Neural cell (in vitro differentiated cells): ENCODE data around the gene WDR54. TPM values are rescaled to one million over a fixed set of nuclear protein-coding genes. Genes with fewer than 3 reads are reported as not detected.

Experiments used
- H2AFZ ChIP-seq: fragments of 200-600, 300-800 bp; sonication (generic), shearing (Covaris generic); 2 replicates; pipeline ENCODE4 v1.6.0; 2014; ENCODE audit warnings: low read depth, mild to moderate bottlenecking, antibody characterized with exemption, low read length, moderate library complexity
- H3F3A ChIP-seq: fragments of 200-600 bp; shearing (Covaris generic); 2 replicates; pipeline ENCODE4 v1.6.1; 2016; ENCODE audit warnings: mild to moderate bottlenecking, moderate library complexity, mixed read lengths, antibody characterized with exemption, low read length; ENCODE audit not compliant: insufficient read depth, poor library complexity, severe bottlenecking
- H3K27ac ChIP-seq: fragments of 200-600, 300-800 bp; sonication (generic), shearing (Covaris generic); 2 replicates; pipeline ENCODE4 v1.5.1; 2014; ENCODE audit warnings: mild to moderate bottlenecking, low read length, moderate library complexity
- H3K27me3 ChIP-seq: fragments of 300-800, 200-600 bp; sonication (generic), shearing (Covaris generic); 2 replicates; pipeline ENCODE4 v1.6.0; 2014; ENCODE audit warnings: mild to moderate bottlenecking, low read depth, low read length, moderate library complexity; ENCODE audit not compliant: insufficient read depth
- H3K36me3 ChIP-seq: fragments of 300-800, 200-600 bp; sonication (generic), shearing (Covaris generic); 2 replicates; pipeline ENCODE4 v1.5.1; 2014; ENCODE audit warnings: mild to moderate bottlenecking, antibody characterized with exemption, low read length, moderate library complexity; ENCODE audit not compliant: insufficient read depth
- H3K4me2 ChIP-seq: fragments of 300-800, 200-600 bp; sonication (generic), shearing (Covaris generic); 2 replicates; pipeline ENCODE4 v1.6.0; 2014; ENCODE audit warnings: mild to moderate bottlenecking, low read length
- H3K4me3 ChIP-seq: fragments of 300-800, 200-600 bp; sonication (generic), shearing (Covaris generic); 2 replicates; pipeline ENCODE4 v1.5.1; 2014; ENCODE audit warnings: mild to moderate bottlenecking, low read length, moderate library complexity
- H3K79me2 ChIP-seq: fragments of 200-600 bp; shearing (Covaris generic); replicated peaks from 2 replicates; pipeline ENCODE4 v1.6.0; 2014; ENCODE audit warnings: mild to moderate bottlenecking, low read length, moderate library complexity; ENCODE audit not compliant: insufficient read depth
- H3K9ac ChIP-seq: fragments of 300-800, 200-600 bp; sonication (generic), shearing (Covaris generic); 2 replicates; pipeline ENCODE4 v1.6.1; 2016; ENCODE audit warnings: mild to moderate bottlenecking, low read length, mixed read lengths
- H3K9me2 ChIP-seq: fragments of 200-600 bp; shearing (Covaris generic); 2 replicates; pipeline ENCODE4 v1.6.1; 2016; ENCODE audit warnings: mild to moderate bottlenecking, low read length, mixed read lengths; ENCODE audit not compliant: insufficient read depth
- H3K9me3 ChIP-seq: fragments of 200-600, 300-800 bp; sonication (generic), shearing (Covaris generic); 2 replicates; pipeline ENCODE4 v1.6.1; 2016; ENCODE audit warnings: mild to moderate bottlenecking, mixed run types, low read length, moderate library complexity, mixed read lengths
- H4K20me1 ChIP-seq: fragments of 200-600 bp; shearing (Covaris generic); 2 replicates; pipeline ENCODE4 v1.6.1; 2016; ENCODE audit warnings: mild to moderate bottlenecking, mixed run types; ENCODE audit not compliant: insufficient read depth
- EP300 ChIP-seq: fragments of 450-650 bp; conservative IDR thresholded peaks from 2 replicates; pipeline ENCODE4 v1.6.1; 2014; ENCODE audit warnings: antibody characterized with exemption, mild to moderate bottlenecking, moderate library complexity; ENCODE audit not compliant: poor library complexity, severe bottlenecking
- EZH2 ChIP-seq: fragments of 200-600, 300-800 bp; shearing (Covaris generic), sonication (generic); IDR thresholded peaks from 2 replicates; pipeline ENCODE4 v1.6.1; 2014; ENCODE audit warnings: antibody characterized with exemption, low read length, borderline replicate concordance, mild to moderate bottlenecking; ENCODE audit not compliant: insufficient read depth, poor library complexity, severe bottlenecking
- MXI1 ChIP-seq: fragments of 450-650 bp; conservative IDR thresholded peaks from 2 replicates; pipeline ENCODE4 v1.6.1; 2014; ENCODE audit warnings: antibody characterized with exemption, mild to moderate bottlenecking; ENCODE audit not compliant: poor library complexity, severe bottlenecking
- POLR2AphosphoS5 ChIP-seq: IDR thresholded peaks from 2 replicates; pipeline ENCODE4 v1.6.1; 2012
- RAD21 ChIP-seq: fragments of 450-650 bp; conservative IDR thresholded peaks from 2 replicates; pipeline ENCODE4 v1.6.1; 2014; ENCODE audit warnings: antibody characterized with exemption, mild to moderate bottlenecking, moderate library complexity
- SMC3 ChIP-seq: fragments of 450-650 bp; conservative IDR thresholded peaks from 2 replicates; pipeline ENCODE4 v1.6.1; 2014; ENCODE audit warnings: antibody characterized with exemption, mild to moderate bottlenecking, moderate library complexity; ENCODE audit not compliant: poor library complexity
- TAF1 ChIP-seq: IDR thresholded peaks from 2 replicates; pipeline ENCODE4 v1.6.1; 2012; ENCODE audit warnings: low read depth
- polyA plus RNA-seq: library from polyadenylated mRNA; depleted of rRNA; stranded (reverse); fragments of >200 nt; gene quantifications from 2 replicates; pipeline ENCODE4 v1.2.3, GENCODE V29; 2014
- TF ChIP-seq, protein P1 (sequence below): fragments of 450-650 bp; IDR thresholded peaks from 2 replicates; pipeline ENCODE4 v1.5.1; 2014; ENCODE audit warnings: antibody characterized with exemption, mild to moderate bottlenecking, moderate library complexity; ENCODE audit not compliant: poor library complexity, severe bottlenecking
- TF ChIP-seq, protein P2 (sequence below): IDR thresholded peaks from 2 replicates; pipeline ENCODE4 v1.6.1; 2012; ENCODE audit warnings: borderline replicate concordance

WDR54 gene
- polyA plus RNA-seq, 1 donor from 2014 or later = 110 TPM

DNA sequence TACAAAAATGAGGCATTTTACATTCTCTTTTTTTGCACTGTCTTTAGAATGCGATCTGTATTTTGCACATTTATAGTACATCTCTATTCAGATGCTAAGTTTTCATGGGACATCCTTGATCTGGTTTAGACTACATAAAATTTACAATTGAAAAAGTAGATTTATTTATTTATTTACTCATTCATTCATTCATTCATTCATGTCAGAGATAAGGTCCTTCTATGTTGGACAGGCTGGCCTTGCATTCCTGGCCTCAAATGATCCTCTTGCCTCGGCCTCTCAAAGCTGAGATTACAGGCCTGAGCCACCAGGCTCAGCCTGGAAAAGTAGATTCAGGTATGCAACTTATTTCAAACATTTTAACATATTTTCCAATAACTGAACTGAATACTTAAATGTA is 25.4 kb upstream of the WDR54 start:
- H2AFZ ChIP-seq = no peak overlapping the region
- TF ChIP-seq, protein P1, sequence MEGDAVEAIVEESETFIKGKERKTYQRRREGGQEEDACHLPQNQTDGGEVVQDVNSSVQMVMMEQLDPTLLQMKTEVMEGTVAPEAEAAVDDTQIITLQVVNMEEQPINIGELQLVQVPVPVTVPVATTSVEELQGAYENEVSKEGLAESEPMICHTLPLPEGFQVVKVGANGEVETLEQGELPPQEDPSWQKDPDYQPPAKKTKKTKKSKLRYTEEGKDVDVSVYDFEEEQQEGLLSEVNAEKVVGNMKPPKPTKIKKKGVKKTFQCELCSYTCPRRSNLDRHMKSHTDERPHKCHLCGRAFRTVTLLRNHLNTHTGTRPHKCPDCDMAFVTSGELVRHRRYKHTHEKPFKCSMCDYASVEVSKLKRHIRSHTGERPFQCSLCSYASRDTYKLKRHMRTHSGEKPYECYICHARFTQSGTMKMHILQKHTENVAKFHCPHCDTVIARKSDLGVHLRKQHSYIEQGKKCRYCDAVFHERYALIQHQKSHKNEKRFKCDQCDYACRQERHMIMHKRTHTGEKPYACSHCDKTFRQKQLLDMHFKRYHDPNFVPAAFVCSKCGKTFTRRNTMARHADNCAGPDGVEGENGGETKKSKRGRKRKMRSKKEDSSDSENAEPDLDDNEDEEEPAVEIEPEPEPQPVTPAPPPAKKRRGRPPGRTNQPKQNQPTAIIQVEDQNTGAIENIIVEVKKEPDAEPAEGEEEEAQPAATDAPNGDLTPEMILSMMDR = no peak
- TF ChIP-seq EP300 (no peak), MXI1 (no peak), RAD21 (no peak), POLR2AphosphoS5 (no peak), SMC3 (no peak), TAF1 (no peak), EZH2 (no peak)
- TF ChIP-seq, protein P2, sequence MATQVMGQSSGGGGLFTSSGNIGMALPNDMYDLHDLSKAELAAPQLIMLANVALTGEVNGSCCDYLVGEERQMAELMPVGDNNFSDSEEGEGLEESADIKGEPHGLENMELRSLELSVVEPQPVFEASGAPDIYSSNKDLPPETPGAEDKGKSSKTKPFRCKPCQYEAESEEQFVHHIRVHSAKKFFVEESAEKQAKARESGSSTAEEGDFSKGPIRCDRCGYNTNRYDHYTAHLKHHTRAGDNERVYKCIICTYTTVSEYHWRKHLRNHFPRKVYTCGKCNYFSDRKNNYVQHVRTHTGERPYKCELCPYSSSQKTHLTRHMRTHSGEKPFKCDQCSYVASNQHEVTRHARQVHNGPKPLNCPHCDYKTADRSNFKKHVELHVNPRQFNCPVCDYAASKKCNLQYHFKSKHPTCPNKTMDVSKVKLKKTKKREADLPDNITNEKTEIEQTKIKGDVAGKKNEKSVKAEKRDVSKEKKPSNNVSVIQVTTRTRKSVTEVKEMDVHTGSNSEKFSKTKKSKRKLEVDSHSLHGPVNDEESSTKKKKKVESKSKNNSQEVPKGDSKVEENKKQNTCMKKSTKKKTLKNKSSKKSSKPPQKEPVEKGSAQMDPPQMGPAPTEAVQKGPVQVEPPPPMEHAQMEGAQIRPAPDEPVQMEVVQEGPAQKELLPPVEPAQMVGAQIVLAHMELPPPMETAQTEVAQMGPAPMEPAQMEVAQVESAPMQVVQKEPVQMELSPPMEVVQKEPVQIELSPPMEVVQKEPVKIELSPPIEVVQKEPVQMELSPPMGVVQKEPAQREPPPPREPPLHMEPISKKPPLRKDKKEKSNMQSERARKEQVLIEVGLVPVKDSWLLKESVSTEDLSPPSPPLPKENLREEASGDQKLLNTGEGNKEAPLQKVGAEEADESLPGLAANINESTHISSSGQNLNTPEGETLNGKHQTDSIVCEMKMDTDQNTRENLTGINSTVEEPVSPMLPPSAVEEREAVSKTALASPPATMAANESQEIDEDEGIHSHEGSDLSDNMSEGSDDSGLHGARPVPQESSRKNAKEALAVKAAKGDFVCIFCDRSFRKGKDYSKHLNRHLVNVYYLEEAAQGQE = no peak
- no peaks in the 10 kb centered on the region for H3K9me2 ChIP-seq
- no peaks in the 10 kb centered on the region for H4K20me1 ChIP-seq
- H3K79me2 ChIP-seq = peaks cover 4% of the 10 kb centered on the region
- no peak overlapping the region for H3K4me2 ChIP-seq
- no peaks in the 10 kb centered on the region for H3K36me3 ChIP-seq
- H3K9ac ChIP-seq = no peak overlapping the region
- no peaks in the 10 kb centered on the region for H3K27me3 ChIP-seq
- H3K4me3 ChIP-seq = no peak overlapping the region
- no peaks in the 10 kb centered on the region for H3K9me3 ChIP-seq
- no peak overlapping the region for H3K27ac ChIP-seq
- no peaks in the 10 kb centered on the region for H3F3A ChIP-seq

DNA sequence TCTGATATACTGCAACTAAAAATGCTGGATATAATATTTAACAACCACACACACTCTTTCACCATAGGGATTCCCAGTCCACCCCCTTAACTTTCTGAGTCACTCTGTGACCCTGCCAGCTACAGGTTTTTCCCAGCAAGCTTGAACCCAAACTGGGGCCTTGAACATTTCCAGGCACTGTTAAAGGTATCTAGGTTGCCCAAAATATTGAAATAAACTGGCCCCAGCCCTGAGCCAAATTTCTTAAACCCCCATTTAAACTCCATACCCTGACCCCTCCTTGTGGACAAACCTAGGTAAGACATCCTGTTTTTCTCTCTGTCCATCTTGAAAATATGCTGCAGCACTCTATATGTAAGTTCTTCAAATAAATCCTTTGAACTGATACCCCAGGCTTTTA is 21.7 kb upstream of the WDR54 start:
- H3K9ac ChIP-seq = no peak overlapping the region
- H3K79me2 ChIP-seq = no peaks in the 10 kb centered on the region
- H3K9me2 ChIP-seq = no peaks in the 10 kb centered on the region
- no peaks in the 10 kb centered on the region for H3K9me3 ChIP-seq
- no peak overlapping the region for H3K4me3 ChIP-seq
- TF ChIP-seq, protein P1 = peak; percentile 31
- no peak for TF ChIP-seq TAF1
- H2AFZ ChIP-seq = no peak overlapping the region
- no peaks in the 10 kb centered on the region for H3F3A ChIP-seq
- H3K4me2 ChIP-seq = no peak overlapping the region
- no peaks in the 10 kb centered on the region for H4K20me1 ChIP-seq
- H3K27me3 ChIP-seq = no peaks in the 10 kb centered on the region
- no peak overlapping the region for H3K27ac ChIP-seq
- H3K36me3 ChIP-seq = no peaks in the 10 kb centered on the region
